ENCODE data around the gene CNTNAP2.

DNA sequence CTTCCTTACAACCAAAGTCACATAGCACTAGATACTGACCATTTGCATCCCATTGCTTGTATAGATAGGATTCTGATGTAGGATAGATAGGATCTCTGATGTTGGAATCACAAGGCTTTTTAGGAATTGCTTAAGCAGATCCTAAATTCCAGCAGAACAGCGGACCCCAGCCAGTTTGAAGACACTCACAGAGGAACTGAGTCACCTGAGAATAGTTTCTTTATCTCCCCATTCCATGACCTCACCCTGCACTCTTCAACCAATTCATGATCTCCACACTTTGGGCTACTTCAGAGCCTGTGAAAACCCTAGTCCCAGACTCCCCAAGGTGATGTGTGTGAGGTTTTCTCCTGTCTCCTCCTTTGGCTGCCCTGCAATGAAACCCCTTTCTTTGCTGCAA lies 179.4 kb downstream of the CNTNAP2 start:
- TF ChIP-seq POLR2A (IDR thresholded peaks at IDR 0.05; ENCODE audit: low read depth, low read length) = no peak
- TF ChIP-seq TAF1 (IDR thresholded peaks at IDR 0.05; ENCODE audit: low read depth, low read length) = no peak
- TF ChIP-seq POLR2AphosphoS5 (IDR thresholded peaks at IDR 0.05; ENCODE audit: low read depth, low read length) = no peak
- no peak for TF ChIP-seq SPI1 (IDR thresholded peaks at IDR 0.05; ENCODE audit: low read depth, low read length)
- TF ChIP-seq PAX5 (IDR thresholded peaks at IDR 0.05; ENCODE audit: insufficient read depth, low read length, severe bottlenecking) = no peak
